Occipital lobe (tissue), 2 donors: ENCODE measurements around the gene TTC28. TPM values are rescaled to one million over a fixed set of nuclear protein-coding genes. Genes with fewer than 3 reads are reported as not detected.
"Not testable (repeated sequence)": the region's sequence is repeated elsewhere in the genome, so short reads cannot be mapped to it uniquely, and the experiment has no call there.

Experiments used
- DNase-seq: peaks from one replicate; lab custom pipeline; 2025; lab: John Stamatoyannopoulos, UW
- total RNA-seq: library from RNA; depleted of rRNA; stranded (reverse); fragments of >200 nt; gene quantifications from one replicate; pipeline ENCODE4 v1.2.3, GENCODE V29; 2014

The TTC28 gene
- total RNA-seq, 1 donor from 2014 or later, result 157 TPM

GRCh38 chr22:28604966-28605761 lies 74.5 kb downstream of the TTC28 start:
- no peak for DNase-seq

GRCh38 chr22:28601915-28602314 lies 77.7 kb downstream of the TTC28 start:
- DNase-seq, result no peak

GRCh38 chr22:28600546-28601143 lies 79.0 kb downstream of the TTC28 start:
- DNase-seq, result no peak

- DNase-seq, result no peak
Measured at GRCh38 chr22:28599693-28600092, 79.9 kb downstream of the TTC28 start.

- DNase-seq, result no peak
Measured at GRCh38 chr22:28597665-28598064, 82.0 kb downstream of the TTC28 start.

GRCh38 chr22:28594797-28595462 lies 84.7 kb downstream of the TTC28 start:
- DNase-seq, result no peak

DNA sequence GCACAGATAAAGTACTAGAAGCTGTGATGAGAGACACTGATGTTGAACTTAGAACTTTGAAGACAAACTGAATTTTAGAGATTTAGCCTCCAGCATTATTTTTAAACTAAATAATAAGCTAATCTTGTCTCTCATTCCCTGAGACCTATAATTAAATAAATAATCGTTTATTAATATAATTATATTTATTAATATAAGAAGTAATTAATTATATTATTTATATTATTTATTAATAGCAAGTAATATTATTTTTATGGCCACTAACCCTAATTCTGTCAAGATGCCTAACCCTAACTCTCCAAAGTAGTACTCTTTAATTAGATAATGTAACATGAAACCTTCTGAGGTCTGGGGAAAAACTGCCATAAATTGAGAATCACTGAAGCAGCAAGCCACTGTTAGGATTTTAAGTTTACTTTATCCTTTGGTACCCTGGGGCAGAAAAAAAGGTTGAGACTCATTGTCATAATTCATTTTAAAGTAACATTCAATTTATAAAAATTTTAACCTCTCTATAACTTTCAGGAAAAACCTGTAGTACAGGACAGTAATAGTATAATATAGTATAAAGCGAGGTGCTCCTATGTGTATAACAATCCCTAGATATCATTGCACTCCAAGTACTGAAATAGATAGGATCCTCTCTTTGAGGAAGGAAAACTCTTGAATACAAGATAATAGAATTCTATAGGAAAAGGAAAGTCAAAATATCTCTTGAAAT lies 85.4 kb downstream of the TTC28 start:
- DNase-seq, result no peak

GRCh38 chr22:28593299-28593698 lies 86.3 kb downstream of the TTC28 start:
- no peak for DNase-seq

DNA sequence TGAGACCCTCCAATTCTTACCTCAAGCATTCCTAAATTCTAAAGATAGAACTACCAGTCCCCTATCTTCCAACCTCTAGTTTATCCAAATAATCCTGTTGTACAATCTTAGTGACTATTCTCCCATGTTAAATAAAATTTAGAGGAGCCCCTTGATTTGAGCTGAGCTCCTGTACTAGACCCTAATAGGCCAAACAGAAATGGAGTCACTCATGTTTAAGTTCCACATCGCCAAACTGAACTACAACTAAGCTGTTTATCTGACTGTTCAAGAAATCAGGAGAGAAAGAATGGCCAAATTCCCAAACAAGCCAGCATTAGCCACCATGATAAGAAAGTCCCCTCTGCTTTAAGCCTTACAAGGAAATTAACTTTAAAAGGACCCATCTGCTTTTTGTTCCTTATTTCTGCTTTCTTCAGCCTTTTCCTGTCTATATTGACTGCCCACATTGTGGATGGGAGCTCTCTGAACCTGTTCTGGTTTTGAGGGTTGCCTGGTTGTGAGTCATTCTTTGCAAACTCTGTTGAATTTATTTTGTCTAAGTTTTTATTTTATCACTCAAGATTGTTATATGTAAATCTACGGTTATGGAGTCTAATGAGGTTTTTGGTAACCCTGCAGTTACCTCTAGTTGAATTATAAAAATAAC lies 90.4 kb downstream of the TTC28 start:
- no peak for DNase-seq

DNA sequence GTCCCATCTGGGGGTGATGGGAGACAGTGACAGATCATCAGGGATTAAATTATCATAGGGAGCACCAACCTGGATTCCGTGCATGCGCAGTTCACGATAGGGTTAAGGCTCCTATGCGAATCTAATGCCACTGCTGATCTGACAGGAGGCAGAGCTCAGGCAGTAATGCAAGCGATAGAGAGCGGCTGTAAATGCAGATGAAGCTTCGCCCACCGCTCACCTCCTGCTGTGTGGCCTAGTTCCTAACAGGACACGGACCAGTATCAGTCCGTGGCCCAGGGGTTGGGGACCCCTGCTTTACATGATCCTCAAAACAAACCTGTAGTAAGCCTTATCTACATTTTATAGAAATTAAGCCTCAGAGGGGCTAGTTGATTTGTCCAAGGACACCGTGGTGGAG lies 94.3 kb downstream of the TTC28 start:
- no peak for DNase-seq

DNA sequence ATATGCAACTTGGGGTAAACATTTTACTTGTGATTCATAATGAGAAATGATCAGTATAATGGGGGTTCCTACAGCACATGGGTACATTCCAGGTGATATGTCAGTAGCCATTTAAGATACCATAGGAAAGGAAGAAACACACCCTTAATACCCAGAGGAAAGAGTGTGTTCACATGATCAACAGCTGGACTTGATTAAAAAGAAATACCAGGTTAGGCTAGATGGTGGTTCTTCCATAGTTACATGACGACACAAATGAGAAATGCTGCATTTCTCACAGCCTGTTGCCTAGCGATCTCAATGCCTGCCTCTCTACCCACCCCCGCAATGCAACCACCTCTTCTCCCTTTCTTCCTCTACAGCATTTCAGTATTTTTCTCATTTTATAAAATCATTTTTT lies 96.8 kb downstream of the TTC28 start:
- DNase-seq, result no peak

- DNase-seq, result no peak
Measured at GRCh38 chr22:28581016-28581415, 98.6 kb downstream of the TTC28 start.

DNA sequence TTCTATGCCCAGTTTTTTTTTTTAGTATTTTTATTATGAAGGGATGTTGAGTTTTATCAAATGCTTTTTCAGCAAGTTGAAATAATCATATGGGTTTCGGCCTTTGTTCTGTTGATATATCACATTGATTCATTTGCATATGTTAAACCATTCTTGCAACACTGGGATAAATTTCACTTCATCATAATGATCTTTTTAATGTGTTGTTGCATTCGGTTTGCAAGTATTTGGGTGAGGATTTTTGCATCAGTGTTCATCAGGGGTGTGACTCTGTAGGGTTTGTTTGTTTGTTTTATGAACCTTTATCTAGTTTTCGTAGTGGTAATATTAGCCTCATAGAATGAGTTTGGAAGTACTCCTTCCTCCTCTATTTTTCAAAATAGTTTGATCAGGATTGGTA lies 103.5 kb downstream of the TTC28 start:
- no peak for DNase-seq

- DNase-seq, result no peak
Measured at GRCh38 chr22:28574159-28574788, 105.4 kb downstream of the TTC28 start.

GRCh38 chr22:28570696-28571373 lies 108.8 kb downstream of the TTC28 start:
- DNase-seq, result no peak

DNA sequence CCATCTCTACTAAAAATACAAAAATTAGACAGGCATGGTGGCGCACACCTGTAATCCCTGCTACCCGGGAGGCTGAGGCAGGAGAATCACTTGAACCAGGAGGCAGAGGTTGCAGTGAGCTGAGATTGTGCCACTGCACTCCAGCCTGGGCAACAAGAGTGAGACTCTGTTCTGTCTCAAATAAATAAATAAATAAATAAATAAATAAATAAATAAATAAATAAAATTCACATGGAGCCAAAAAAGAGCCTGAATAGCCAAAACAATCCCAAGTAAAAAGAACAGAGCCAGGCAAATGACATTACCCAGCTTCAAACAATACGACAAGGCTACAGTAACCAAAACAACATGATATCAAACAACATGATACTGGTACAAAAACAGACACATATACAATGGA lies 110.7 kb downstream of the TTC28 start:
- not testable (repeated sequence) for DNase-seq

- no peak for DNase-seq
Measured at GRCh38 chr22:28568099-28568498, 111.5 kb downstream of the TTC28 start.

DNA sequence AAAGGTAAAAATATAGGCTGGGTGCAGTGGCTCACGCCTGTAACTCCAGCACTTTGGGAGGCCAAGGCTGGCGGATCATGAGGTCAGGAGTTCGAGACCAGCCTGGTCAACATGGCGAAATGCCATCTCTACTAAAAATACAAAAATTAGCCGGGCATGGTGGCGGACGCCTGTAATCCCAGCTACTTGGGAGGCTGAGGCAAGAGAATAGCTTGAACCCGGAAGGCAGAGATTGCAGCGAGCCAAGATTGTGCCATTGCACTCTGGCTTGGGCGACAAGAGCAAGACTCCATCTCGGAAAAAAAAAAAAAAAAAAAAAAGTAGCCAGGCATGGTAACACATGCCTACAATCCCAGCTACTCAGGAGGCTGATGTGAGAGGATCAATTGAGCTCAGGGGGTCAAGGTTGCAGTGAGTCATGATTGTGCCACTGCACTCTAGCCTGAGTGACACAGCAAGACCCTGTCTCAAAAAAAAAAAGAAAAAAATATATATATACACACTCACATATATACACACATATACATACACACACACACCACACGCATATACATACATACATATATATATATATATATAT lies 112.6 kb downstream of the TTC28 start:
- not testable (repeated sequence) for DNase-seq

DNA sequence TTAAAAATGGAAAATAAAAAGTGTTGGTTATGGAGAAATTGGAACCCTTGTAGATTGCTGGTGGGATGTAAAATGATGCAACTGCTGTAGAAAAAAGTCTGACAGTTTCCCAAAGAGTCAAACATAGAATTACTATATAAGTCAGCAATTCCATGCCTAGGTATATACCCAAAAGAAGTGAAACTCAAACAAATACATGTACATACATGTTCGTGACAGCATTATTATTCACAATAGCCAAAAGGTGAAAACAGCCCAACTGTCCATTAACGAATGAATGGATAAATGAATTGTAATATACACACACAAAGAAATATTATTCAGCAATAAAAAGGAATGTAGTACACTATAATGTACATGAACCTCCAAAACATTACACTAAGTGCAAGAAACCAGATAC lies 116.0 kb downstream of the TTC28 start:
- DNase-seq, result no peak

DNA sequence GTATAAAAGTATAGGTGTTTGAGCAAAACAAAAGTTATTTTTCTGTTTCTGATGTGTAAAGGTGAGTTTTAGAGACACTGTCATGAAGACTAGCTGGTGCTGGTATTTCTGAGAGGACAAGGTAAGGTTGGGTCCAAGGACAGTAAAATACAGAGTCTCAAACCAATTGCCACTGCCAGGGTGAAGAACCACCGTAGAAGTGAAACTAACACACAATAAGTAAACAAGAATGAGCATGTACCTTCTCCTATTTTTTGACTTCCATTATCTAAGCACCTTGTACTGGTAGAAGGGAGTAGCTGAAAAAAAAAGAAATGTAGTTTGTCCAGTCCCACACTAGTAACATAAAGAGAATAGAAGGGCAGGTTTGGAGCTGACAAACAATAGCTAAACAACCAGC lies 117.3 kb downstream of the TTC28 start:
- DNase-seq, result no peak
